Keratinocyte (primary cell): ENCODE data around the gene AFAP1L2. TPM values are rescaled to one million over a fixed set of nuclear protein-coding genes. Genes with fewer than 3 reads are reported as not detected.

ENCODE experiments used
- DNase-seq: peaks from one replicate; pipeline ENCODE4 v3.0.0-alpha.2; 2011; ENCODE audit warnings: low read depth, missing footprints, low spot score
- FAIRE-seq: peaks from 2 replicates; lab custom pipeline; 2011; peaks lifted over from hg19 to GRCh38; lab: Jason Lieb, UNC
- H2AFZ ChIP-seq: 2 replicates; pipeline ENCODE4 v1.6.0; 2012; ENCODE audit warnings: low read length, control low read depth, inconsistent platforms; ENCODE audit not compliant: control insufficient read depth
- H3K27ac ChIP-seq: 2 replicates; pipeline ENCODE4 v1.5.1; 2011; ENCODE audit warnings: low read length; ENCODE audit not compliant: control insufficient read depth, insufficient read depth
- H3K27me3 ChIP-seq: 3 replicates; pipeline ENCODE4 v1.6.0; 2011; ENCODE audit warnings: low read length; ENCODE audit not compliant: control insufficient read depth, insufficient read depth; ENCODE audit errors: extremely low read depth
- H3K36me3 ChIP-seq, 2 experiments: 2 replicates in 1 of 2; 3 replicates in 1 of 2; pipeline ENCODE4 v1.5.1; 2011; ENCODE audit warnings: low read length in 2 of 2, mild to moderate bottlenecking in 1 of 2; ENCODE audit not compliant: control insufficient read depth in 2 of 2, insufficient read depth in 2 of 2; ENCODE audit errors: extremely low read depth in 1 of 2
- H3K4me1 ChIP-seq: 3 replicates; pipeline ENCODE4 v1.5.1; 2011; ENCODE audit warnings: low read length; ENCODE audit not compliant: control insufficient read depth, insufficient read depth; ENCODE audit errors: extremely low read depth
- H3K4me2 ChIP-seq: 3 replicates; pipeline ENCODE4 v1.6.0; 2011; ENCODE audit warnings: low read depth, low read length; ENCODE audit not compliant: control insufficient read depth, insufficient read depth; ENCODE audit errors: extremely low read depth
- H3K4me3 ChIP-seq, 3 experiments: fragments of 200-600 bp in 1 of 3; sonication (generic) in 1 of 3; 2 replicates in 2 of 3; 3 replicates in 1 of 3; pipeline ENCODE4 v1.5.1; 2011 to 2016; ENCODE audit warnings: low read length in 3 of 3, mild to moderate bottlenecking in 3 of 3, control low read depth in 2 of 3, inconsistent platforms in 1 of 3, low read depth in 1 of 3, mixed read lengths in 1 of 3, mixed run types in 1 of 3, moderate library complexity in 1 of 3; ENCODE audit not compliant: control insufficient read depth in 2 of 3, insufficient read depth in 2 of 3; ENCODE audit errors: extremely low read depth in 1 of 3
- H3K79me2 ChIP-seq: 2 replicates; pipeline ENCODE4 v1.6.0; 2012; ENCODE audit warnings: low read length; ENCODE audit not compliant: control insufficient read depth, insufficient read depth
- H3K9ac ChIP-seq: 3 replicates; pipeline ENCODE4 v1.6.0; 2011; ENCODE audit warnings: low read length; ENCODE audit not compliant: control insufficient read depth, insufficient read depth; ENCODE audit errors: extremely low read depth
- H3K9me1 ChIP-seq: 3 replicates; pipeline ENCODE4 v1.6.0; 2011; ENCODE audit warnings: low read length; ENCODE audit not compliant: control insufficient read depth, insufficient read depth; ENCODE audit errors: extremely low read depth
- H3K9me3 ChIP-seq: 2 replicates; pipeline ENCODE4 v1.5.1; 2012; ENCODE audit warnings: low read depth, low read length; ENCODE audit not compliant: control insufficient read depth
- H4K20me1 ChIP-seq: 3 replicates; pipeline ENCODE4 v1.6.0; 2011; ENCODE audit warnings: low read length; ENCODE audit not compliant: control insufficient read depth, insufficient read depth; ENCODE audit errors: extremely low read depth
- CTCF ChIP-seq, 3 experiments: IDR thresholded peaks in 1 of 3; conservative IDR thresholded peaks in 1 of 3; optimal IDR thresholded peaks in 1 of 3; 2 replicates in 2 of 3; 3 replicates in 1 of 3; pipeline versions ENCODE3 to v1.5.1; 2011; ENCODE audit warnings: low read length in 3 of 3, mild to moderate bottlenecking in 3 of 3, moderate library complexity in 2 of 3, control low read depth in 1 of 3, inconsistent platforms in 1 of 3; ENCODE audit not compliant: insufficient read depth in 2 of 3; ENCODE audit errors: extremely low read depth in 1 of 3
- EZH2 ChIP-seq: IDR thresholded peaks from one replicate; pipeline ENCODE4 v1.6.1; 2012; ENCODE audit warnings: inconsistent platforms, mild to moderate bottlenecking, low read length, moderate library complexity
- dilution Hi-C: fragments of 300-500 bp; cut with MboI; formaldehyde crosslinking; loops from one replicate; pipeline ENCODE4 v1.7.0; 2020; ENCODE audit warnings: low sequenced_read_pairs; ENCODE audit not compliant: extremely low pct_ligation_motif_present
- polyA plus RNA-seq, 5 experiments: library from polyadenylated mRNA; depleted of rRNA in 3 of 5; stranded (reverse) in 3 of 5; stranded (forward) in 1 of 5; unstranded in 1 of 5; fragments of >200 nt; gene quantifications; 1 replicate in 1 of 5; 2 replicates in 3 of 5; 3 replicates in 1 of 5; pipeline versions ENCODE4 v1.2.1 to v1.2.3, GENCODE V29; 2011 to 2012; ENCODE audit warnings: missing spikeins in 2 of 5, low read depth in 1 of 5, low replicate concordance in 1 of 5

AFAP1L2 gene
- polyA plus RNA-seq, 1 donor (not counting 4 experiments of a cell fraction or from before 2014, with no cell fraction given) = 40.4 TPM

- DNase-seq (no peak), FAIRE-seq (peak; percentile 96)
- no peaks in the 10 kb centered on the region for H3K79me2 ChIP-seq
- H2AFZ ChIP-seq = no peak overlapping the region
- no peaks in the 10 kb centered on the region for H3K9me1 ChIP-seq
- peak overlapping the region; percentile 43 for H3K9ac ChIP-seq
- H3K36me3 ChIP-seq = no peaks in the 10 kb centered on the region
- no peaks in the 10 kb centered on the region for H4K20me1 ChIP-seq
- H3K4me3 ChIP-seq = no peak overlapping the region
- peaks cover 28% of the 10 kb centered on the region for H3K4me1 ChIP-seq
- dilution Hi-C loops = no loop called here
- H3K4me2 ChIP-seq = peak overlapping the region; percentile 61
- H3K27ac ChIP-seq = peak overlapping the region; percentile 61
- no peak for TF ChIP-seq CTCF (optimal IDR thresholded peaks at IDR 0.05 in 1 of 3, IDR thresholded peaks at IDR 0.05 in 1 of 3, conservative IDR thresholded peaks at IDR 0.05 in 1 of 3; ENCODE audit: extremely low read depth in 1 of 3, insufficient read depth in 2 of 3, low read length in 3 of 3)
- TF ChIP-seq EZH2 = no peak
- no peaks in the 10 kb centered on the region for H3K9me3 ChIP-seq
- no peaks in the 10 kb centered on the region for H3K27me3 ChIP-seq
Measured at GRCh38 chr10:114266521-114266920, 137.8 kb downstream of the AFAP1L2 start.

GRCh38 chr10:114265392-114266053 lies 138.8 kb downstream of the AFAP1L2 start:
- no peaks in the 10 kb centered on the region for H3K9me3 ChIP-seq
- H3K36me3 ChIP-seq = no peaks in the 10 kb centered on the region
- dilution Hi-C loops = no loop called here
- no peak overlapping the region for H3K9ac ChIP-seq
- no peak overlapping the region for H3K4me3 ChIP-seq
- H3K4me1 ChIP-seq = peaks cover 28% of the 10 kb centered on the region
- H3K9me1 ChIP-seq = no peaks in the 10 kb centered on the region
- H3K27me3 ChIP-seq = no peaks in the 10 kb centered on the region
- H3K27ac ChIP-seq = no peak overlapping the region
- TF ChIP-seq EZH2 (no peak), CTCF (optimal IDR thresholded peaks at IDR 0.05 in 1 of 3, IDR thresholded peaks at IDR 0.05 in 1 of 3, conservative IDR thresholded peaks at IDR 0.05 in 1 of 3; ENCODE audit: extremely low read depth in 1 of 3, insufficient read depth in 2 of 3, low read length in 3 of 3) (no peak)
- no peak overlapping the region for H3K4me2 ChIP-seq
- H3K79me2 ChIP-seq = no peaks in the 10 kb centered on the region
- FAIRE-seq (peak; percentile 26), DNase-seq (no peak)
- no peak overlapping the region for H2AFZ ChIP-seq
- no peaks in the 10 kb centered on the region for H4K20me1 ChIP-seq
